ENCODE data around the gene BEND3. TPM values are rescaled to one million over a fixed set of nuclear protein-coding genes. Genes with fewer than 3 reads are reported as not detected.

Gene BEND3
- total and polyA plus RNA-seq, 2 experiments from 2014 or later = 9.2 to 33.7 TPM

DNA sequence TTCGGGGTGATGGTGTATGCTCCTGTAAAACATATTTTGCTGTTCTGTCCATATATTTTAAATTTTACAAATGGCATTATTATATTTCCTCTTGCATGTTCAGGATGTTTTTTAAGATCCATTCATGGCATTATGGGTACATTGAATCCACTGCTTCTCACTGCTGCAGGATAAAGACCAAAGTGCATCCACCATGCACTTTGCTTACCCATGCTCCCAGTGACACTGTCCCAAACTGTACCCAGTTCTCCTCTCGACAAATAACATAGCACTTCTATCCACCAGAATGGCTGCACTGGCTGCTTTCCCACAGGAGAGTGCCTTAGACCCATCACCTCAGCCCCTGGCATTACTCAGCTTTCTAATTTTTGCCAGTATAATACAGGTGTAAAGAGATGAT lies 57.6 kb downstream of the BEND3 start (continued):
- TF ChIP-seq, protein P1, sequence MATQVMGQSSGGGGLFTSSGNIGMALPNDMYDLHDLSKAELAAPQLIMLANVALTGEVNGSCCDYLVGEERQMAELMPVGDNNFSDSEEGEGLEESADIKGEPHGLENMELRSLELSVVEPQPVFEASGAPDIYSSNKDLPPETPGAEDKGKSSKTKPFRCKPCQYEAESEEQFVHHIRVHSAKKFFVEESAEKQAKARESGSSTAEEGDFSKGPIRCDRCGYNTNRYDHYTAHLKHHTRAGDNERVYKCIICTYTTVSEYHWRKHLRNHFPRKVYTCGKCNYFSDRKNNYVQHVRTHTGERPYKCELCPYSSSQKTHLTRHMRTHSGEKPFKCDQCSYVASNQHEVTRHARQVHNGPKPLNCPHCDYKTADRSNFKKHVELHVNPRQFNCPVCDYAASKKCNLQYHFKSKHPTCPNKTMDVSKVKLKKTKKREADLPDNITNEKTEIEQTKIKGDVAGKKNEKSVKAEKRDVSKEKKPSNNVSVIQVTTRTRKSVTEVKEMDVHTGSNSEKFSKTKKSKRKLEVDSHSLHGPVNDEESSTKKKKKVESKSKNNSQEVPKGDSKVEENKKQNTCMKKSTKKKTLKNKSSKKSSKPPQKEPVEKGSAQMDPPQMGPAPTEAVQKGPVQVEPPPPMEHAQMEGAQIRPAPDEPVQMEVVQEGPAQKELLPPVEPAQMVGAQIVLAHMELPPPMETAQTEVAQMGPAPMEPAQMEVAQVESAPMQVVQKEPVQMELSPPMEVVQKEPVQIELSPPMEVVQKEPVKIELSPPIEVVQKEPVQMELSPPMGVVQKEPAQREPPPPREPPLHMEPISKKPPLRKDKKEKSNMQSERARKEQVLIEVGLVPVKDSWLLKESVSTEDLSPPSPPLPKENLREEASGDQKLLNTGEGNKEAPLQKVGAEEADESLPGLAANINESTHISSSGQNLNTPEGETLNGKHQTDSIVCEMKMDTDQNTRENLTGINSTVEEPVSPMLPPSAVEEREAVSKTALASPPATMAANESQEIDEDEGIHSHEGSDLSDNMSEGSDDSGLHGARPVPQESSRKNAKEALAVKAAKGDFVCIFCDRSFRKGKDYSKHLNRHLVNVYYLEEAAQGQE (IDR thresholded peaks at IDR 0.05; ENCODE audit: unreplicated experiment) = no peak
- no peak for TF ChIP-seq JUNB (IDR thresholded peaks at IDR 0.05; ENCODE audit: unreplicated experiment)

DNA sequence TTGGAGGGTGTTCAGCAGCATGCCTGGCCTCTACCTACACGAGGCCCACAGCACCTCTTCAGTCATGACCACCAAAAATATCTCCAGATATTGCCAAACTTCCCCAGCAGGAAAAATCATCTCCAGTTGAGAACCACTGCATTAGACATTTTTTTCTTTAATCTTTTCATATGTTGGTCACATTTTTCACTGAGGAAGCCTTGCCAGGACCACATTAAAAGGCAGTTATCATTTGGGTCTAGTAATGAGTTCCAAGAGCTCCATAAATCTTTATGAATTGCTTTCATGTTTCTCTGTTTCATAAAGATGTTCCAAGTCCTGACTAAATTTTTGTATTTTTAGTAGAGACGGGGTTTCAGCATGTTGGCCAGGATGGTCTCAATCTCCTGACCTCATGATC lies 58.5 kb downstream of the BEND3 start:
- Histone ChIP-seq H3K79me2 (replicated peaks; ENCODE audit: insufficient read depth) (no peaks in the 10 kb centered on the region), H3K4me3 (no peak overlapping the region), H3K27ac (ENCODE audit: low read depth) (no peak overlapping the region), H3K4me1 (ENCODE audit: insufficient read depth) (peaks cover 16% of the 10 kb centered on the region), H4K20me1 (replicated peaks; ENCODE audit: insufficient read depth) (no peaks in the 10 kb centered on the region), H2AFZ (no peak overlapping the region), H3K4me2 (no peak overlapping the region), H3K36me3 (ENCODE audit: insufficient read depth) (no peaks in the 10 kb centered on the region), H3F3A (replicated peaks; ENCODE audit: low read depth) (peaks cover 13% of the 10 kb centered on the region; the same call in 1 of the 2 replicates), H3K9me2 (ENCODE audit: insufficient read depth) (no peaks in the 10 kb centered on the region), H3K27me3 (ENCODE audit: insufficient read depth) (no peaks in the 10 kb centered on the region)
- ATAC-seq = no peak
- DNase-seq (ENCODE audit: low spot score) = no peak
- Mint-ChIP-seq H3K9me3 (no peaks in the 10 kb centered on the region), H3K4me3 (no peak overlapping the region), H3K27ac (no peak overlapping the region), H3K4me1 (peaks cover 12% of the 10 kb centered on the region), H3K27me3 (ENCODE audit: insufficient read depth, low read depth, poor library complexity) (peaks cover 9% of the 10 kb centered on the region), H3K36me3 (ENCODE audit: low read depth) (no peaks in the 10 kb centered on the region)
- no peak for TF ChIP-seq POLR2AphosphoS5 (IDR thresholded peaks at IDR 0.05; ENCODE audit: low read depth)
- TF ChIP-seq EZH2 (IDR thresholded peaks at IDR 0.05; ENCODE audit: low read depth, unreplicated experiment) = no peak
- TF ChIP-seq STAT1 (IDR thresholded peaks at IDR 0.05; ENCODE audit: unreplicated experiment) = no peak
- TF ChIP-seq, protein P1 (IDR thresholded peaks at IDR 0.05; ENCODE audit: unreplicated experiment) = no peak
- TF ChIP-seq, protein P2, sequence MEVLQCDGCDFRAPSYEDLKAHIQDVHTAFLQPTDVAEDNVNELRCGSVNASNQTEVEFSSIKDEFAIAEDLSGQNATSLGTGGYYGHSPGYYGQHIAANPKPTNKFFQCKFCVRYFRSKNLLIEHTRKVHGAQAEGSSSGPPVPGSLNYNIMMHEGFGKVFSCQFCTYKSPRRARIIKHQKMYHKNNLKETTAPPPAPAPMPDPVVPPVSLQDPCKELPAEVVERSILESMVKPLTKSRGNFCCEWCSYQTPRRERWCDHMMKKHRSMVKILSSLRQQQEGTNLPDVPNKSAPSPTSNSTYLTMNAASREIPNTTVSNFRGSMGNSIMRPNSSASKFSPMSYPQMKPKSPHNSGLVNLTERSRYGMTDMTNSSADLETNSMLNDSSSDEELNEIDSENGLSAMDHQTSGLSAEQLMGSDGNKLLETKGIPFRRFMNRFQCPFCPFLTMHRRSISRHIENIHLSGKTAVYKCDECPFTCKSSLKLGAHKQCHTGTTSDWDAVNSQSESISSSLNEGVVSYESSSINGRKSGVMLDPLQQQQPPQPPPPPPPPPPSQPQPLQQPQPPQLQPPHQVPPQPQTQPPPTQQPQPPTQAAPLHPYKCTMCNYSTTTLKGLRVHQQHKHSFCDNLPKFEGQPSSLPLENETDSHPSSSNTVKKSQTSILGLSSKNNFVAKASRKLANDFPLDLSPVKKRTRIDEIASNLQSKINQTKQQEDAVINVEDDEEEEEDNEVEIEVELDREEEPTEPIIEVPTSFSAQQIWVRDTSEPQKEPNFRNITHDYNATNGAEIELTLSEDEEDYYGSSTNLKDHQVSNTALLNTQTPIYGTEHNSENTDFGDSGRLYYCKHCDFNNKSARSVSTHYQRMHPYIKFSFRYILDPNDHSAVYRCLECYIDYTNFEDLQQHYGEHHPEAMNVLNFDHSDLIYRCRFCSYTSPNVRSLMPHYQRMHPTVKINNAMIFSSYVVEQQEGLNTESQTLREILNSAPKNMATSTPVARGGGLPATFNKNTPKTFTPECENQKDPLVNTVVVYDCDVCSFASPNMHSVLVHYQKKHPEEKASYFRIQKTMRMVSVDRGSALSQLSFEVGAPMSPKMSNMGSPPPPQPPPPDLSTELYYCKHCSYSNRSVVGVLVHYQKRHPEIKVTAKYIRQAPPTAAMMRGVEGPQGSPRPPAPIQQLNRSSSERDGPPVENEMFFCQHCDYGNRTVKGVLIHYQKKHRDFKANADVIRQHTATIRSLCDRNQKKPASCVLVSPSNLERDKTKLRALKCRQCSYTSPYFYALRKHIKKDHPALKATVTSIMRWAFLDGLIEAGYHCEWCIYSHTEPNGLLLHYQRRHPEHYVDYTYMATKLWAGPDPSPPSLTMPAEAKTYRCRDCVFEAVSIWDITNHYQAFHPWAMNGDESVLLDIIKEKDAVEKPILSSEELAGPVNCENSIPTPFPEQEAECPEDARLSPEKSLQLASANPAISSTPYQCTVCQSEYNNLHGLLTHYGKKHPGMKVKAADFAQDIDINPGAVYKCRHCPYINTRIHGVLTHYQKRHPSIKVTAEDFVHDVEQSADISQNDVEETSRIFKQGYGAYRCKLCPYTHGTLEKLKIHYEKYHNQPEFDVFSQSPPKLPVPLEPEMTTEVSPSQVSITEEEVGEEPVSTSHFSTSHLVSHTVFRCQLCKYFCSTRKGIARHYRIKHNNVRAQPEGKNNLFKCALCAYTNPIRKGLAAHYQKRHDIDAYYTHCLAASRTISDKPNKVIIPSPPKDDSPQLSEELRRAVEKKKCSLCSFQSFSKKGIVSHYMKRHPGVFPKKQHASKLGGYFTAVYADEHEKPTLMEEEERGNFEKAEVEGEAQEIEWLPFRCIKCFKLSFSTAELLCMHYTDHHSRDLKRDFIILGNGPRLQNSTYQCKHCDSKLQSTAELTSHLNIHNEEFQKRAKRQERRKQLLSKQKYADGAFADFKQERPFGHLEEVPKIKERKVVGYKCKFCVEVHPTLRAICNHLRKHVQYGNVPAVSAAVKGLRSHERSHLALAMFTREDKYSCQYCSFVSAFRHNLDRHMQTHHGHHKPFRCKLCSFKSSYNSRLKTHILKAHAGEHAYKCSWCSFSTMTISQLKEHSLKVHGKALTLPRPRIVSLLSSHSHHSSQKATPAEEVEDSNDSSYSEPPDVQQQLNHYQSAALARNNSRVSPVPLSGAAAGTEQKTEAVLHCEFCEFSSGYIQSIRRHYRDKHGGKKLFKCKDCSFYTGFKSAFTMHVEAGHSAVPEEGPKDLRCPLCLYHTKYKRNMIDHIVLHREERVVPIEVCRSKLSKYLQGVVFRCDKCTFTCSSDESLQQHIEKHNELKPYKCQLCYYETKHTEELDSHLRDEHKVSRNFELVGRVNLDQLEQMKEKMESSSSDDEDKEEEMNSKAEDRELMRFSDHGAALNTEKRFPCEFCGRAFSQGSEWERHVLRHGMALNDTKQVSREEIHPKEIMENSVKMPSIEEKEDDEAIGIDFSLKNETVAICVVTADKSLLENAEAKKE (CRISPR knock-in tag; IDR thresholded peaks at IDR 0.05) = no peak
- TF ChIP-seq, protein P3, sequence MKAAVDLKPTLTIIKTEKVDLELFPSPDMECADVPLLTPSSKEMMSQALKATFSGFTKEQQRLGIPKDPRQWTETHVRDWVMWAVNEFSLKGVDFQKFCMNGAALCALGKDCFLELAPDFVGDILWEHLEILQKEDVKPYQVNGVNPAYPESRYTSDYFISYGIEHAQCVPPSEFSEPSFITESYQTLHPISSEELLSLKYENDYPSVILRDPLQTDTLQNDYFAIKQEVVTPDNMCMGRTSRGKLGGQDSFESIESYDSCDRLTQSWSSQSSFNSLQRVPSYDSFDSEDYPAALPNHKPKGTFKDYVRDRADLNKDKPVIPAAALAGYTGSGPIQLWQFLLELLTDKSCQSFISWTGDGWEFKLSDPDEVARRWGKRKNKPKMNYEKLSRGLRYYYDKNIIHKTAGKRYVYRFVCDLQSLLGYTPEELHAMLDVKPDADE (IDR thresholded peaks at IDR 0.05) = no peak
- TF ChIP-seq ZNF331 (CRISPR knock-in tag; IDR thresholded peaks at IDR 0.05; ENCODE audit: low read depth) = no peak
- no peak for TF ChIP-seq NANOG (IDR thresholded peaks at IDR 0.05; ENCODE audit: borderline replicate concordance)
- TF ChIP-seq ZNF114 (CRISPR knock-in tag; IDR thresholded peaks at IDR 0.05) = no peak

All from GM23338 (cell line).